ENCODE measurements around the gene AQP7. TPM values are rescaled to one million over a fixed set of nuclear protein-coding genes. Genes with fewer than 3 reads are reported as not detected.

AQP7 gene
- total and polyA plus RNA-seq, 2 donors (not counting 1 experiment from before 2014, with no cell fraction given): 0.09 to 0.83 TPM

GRCh38 chr9:33442125-33442524, 39.8 kb upstream of the AQP7 start:
- no peak overlapping the region for H3K9ac ChIP-seq (ENCODE audit: insufficient read depth, low read length)
- H3K4me3 ChIP-seq (replicated peaks in 1 of 4; ENCODE audit: control extremely low read depth in 1 of 4, insufficient read depth in 1 of 4, low read depth in 3 of 4, low read length in 4 of 4): no peak overlapping the region
- H3K36me3 ChIP-seq (ENCODE audit: control insufficient read depth, insufficient read depth, low read length): no peaks in the 10 kb centered on the region
- no peak overlapping the region for H3K27ac ChIP-seq (ENCODE audit: insufficient read depth, low read length)
- DNase-seq (ENCODE audit: low read depth in 2 of 2): no peak
- no peaks in the 10 kb centered on the region for H4K20me1 ChIP-seq (ENCODE audit: control insufficient read depth, extremely low read depth, insufficient read depth, low read length)
- TF ChIP-seq EZH2 (IDR thresholded peaks at IDR 0.05; ENCODE audit: low read length, missing control alignments) (no peak), CTCF (conservative IDR thresholded peaks at IDR 0.05 in 1 of 2, IDR thresholded peaks at IDR 0.05 in 1 of 2; ENCODE audit: low read depth in 1 of 2, low read length in 2 of 2) (no peak)
- no peak overlapping the region for H2AFZ ChIP-seq (ENCODE audit: low read length)
- no peak overlapping the region for H3K4me2 ChIP-seq (ENCODE audit: extremely low read depth, insufficient read depth, low read length)
- no peaks in the 10 kb centered on the region for H3K79me2 ChIP-seq (ENCODE audit: control insufficient read depth, insufficient read depth, low read length)
- no peaks in the 10 kb centered on the region for H3K9me3 ChIP-seq (ENCODE audit: control insufficient read depth, insufficient read depth, low read depth, low read length)
- peaks cover 10% of the 10 kb centered on the region for H3K27me3 ChIP-seq (ENCODE audit: control insufficient read depth, insufficient read depth, low read length)
- H3K4me1 ChIP-seq (ENCODE audit: control insufficient read depth, extremely low read depth, insufficient read depth, low read length): peaks cover 2% of the 10 kb centered on the region

- DNase-seq (ENCODE audit: low read depth in 2 of 2): no peak
- Histone ChIP-seq H3K27ac (ENCODE audit: insufficient read depth, low read length) (no peak overlapping the region), H3K36me3 (ENCODE audit: control insufficient read depth, insufficient read depth, low read length) (no peaks in the 10 kb centered on the region), H3K27me3 (ENCODE audit: control insufficient read depth, insufficient read depth, low read length) (peaks cover 22% of the 10 kb centered on the region), H3K9ac (ENCODE audit: insufficient read depth, low read length) (no peak overlapping the region), H3K9me3 (ENCODE audit: control insufficient read depth, insufficient read depth, low read depth, low read length) (no peaks in the 10 kb centered on the region), H4K20me1 (ENCODE audit: control insufficient read depth, extremely low read depth, insufficient read depth, low read length) (no peaks in the 10 kb centered on the region), H2AFZ (ENCODE audit: low read length) (no peak overlapping the region), H3K4me3 (replicated peaks in 1 of 4; ENCODE audit: control extremely low read depth in 1 of 4, insufficient read depth in 1 of 4, low read depth in 3 of 4, low read length in 4 of 4) (no peak overlapping the region), H3K79me2 (ENCODE audit: control insufficient read depth, insufficient read depth, low read length) (no peaks in the 10 kb centered on the region), H3K4me1 (ENCODE audit: control insufficient read depth, extremely low read depth, insufficient read depth, low read length) (no peaks in the 10 kb centered on the region), H3K4me2 (ENCODE audit: extremely low read depth, insufficient read depth, low read length) (no peak overlapping the region)
- TF ChIP-seq EZH2 (IDR thresholded peaks at IDR 0.05; ENCODE audit: low read length, missing control alignments): no peak
- TF ChIP-seq CTCF (conservative IDR thresholded peaks at IDR 0.05 in 1 of 2, IDR thresholded peaks at IDR 0.05 in 1 of 2; ENCODE audit: low read depth in 1 of 2, low read length in 2 of 2): no peak
These were observed 38.2 kb upstream of the AQP7 start for GRCh38 chr9:33440609-33441008.

- Histone ChIP-seq H3K4me2 (ENCODE audit: extremely low read depth, insufficient read depth, low read length) (no peak overlapping the region), H3K9ac (ENCODE audit: insufficient read depth, low read length) (no peak overlapping the region), H3K36me3 (ENCODE audit: control insufficient read depth, insufficient read depth, low read length) (no peaks in the 10 kb centered on the region), H2AFZ (ENCODE audit: low read length) (no peak overlapping the region), H4K20me1 (ENCODE audit: control insufficient read depth, extremely low read depth, insufficient read depth, low read length) (no peaks in the 10 kb centered on the region), H3K27ac (ENCODE audit: insufficient read depth, low read length) (no peak overlapping the region), H3K4me3 (replicated peaks in 1 of 4; ENCODE audit: control extremely low read depth in 1 of 4, insufficient read depth in 1 of 4, low read depth in 3 of 4, low read length in 4 of 4) (no peak overlapping the region), H3K79me2 (ENCODE audit: control insufficient read depth, insufficient read depth, low read length) (no peaks in the 10 kb centered on the region), H3K27me3 (ENCODE audit: control insufficient read depth, insufficient read depth, low read length) (peaks cover 26% of the 10 kb centered on the region), H3K9me3 (ENCODE audit: control insufficient read depth, insufficient read depth, low read depth, low read length) (no peaks in the 10 kb centered on the region), H3K4me1 (ENCODE audit: control insufficient read depth, extremely low read depth, insufficient read depth, low read length) (no peaks in the 10 kb centered on the region)
- DNase-seq (ENCODE audit: low read depth in 2 of 2): no peak
- no peak for TF ChIP-seq EZH2 (IDR thresholded peaks at IDR 0.05; ENCODE audit: low read length, missing control alignments)
These were observed 37.8 kb upstream of the AQP7 start for GRCh38 chr9:33440204-33440603.
